ENCODE measurements around the gene SGK2. TPM values are rescaled to one million over a fixed set of nuclear protein-coding genes. Genes with fewer than 3 reads are reported as not detected.

The SGK2 gene
- total and polyA plus RNA-seq, 2 of the 13 experiments (the other 11 are each of a cell fraction or from before 2014, with no cell fraction given): 6.2 to 29.4 TPM

DNA sequence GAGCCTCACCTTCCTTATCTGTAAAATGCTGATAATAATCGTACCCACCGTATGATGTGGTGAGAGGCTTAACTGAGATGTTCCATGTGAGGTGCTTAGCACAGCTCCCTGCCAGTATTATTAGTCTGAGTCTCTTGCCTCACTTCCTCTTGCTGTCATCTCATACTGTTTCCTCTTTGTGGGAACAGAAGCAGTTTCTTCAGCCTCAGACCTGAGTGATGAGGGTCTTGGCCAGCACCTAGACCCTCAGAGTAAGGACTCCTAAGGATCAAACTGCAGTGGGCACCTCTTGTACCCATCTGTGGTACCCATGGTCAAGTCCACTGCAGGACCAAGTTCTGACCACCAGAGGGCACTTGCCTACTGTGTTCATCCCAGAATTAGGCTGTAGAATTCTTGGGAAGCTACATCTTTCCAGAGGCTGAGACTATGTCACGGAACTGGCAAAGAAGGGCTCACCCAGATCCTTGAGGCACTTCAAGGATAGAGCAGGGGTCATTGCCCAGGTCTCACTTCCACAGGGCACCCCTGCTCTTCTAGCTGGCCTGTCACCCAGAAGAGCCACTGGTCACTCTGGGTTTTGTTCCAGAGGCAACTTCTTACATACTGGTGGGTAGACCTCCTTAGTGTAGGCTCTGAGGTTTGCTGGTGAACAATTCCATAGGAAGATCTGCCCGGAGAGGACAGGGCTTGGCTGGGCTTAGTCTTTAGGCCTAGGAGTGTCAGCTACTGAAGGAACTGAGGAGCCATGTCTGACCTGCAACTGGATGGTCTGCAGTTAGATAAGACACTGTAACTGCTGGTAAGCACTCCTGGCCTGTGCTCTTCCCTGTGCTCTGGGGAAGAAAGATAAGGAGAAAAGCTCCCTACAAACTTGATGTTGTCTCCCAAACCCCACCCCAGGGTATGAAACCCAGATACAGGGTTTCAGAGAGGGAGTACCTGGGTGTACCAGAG lies 20.6 kb upstream of the SGK2 start (continued):
- peak; percentile 29; the same call in 1 of the 2 replicates for TF ChIP-seq FOXA3 (CRISPR knock-in tag; IDR thresholded peaks at IDR 0.05)
- TF ChIP-seq, protein P1, sequence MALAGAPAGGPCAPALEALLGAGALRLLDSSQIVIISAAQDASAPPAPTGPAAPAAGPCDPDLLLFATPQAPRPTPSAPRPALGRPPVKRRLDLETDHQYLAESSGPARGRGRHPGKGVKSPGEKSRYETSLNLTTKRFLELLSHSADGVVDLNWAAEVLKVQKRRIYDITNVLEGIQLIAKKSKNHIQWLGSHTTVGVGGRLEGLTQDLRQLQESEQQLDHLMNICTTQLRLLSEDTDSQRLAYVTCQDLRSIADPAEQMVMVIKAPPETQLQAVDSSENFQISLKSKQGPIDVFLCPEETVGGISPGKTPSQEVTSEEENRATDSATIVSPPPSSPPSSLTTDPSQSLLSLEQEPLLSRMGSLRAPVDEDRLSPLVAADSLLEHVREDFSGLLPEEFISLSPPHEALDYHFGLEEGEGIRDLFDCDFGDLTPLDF (CRISPR knock-in tag; IDR thresholded peaks at IDR 0.05): no peak
- 0 out of 2 replicates have a peak, but pooled peaks have one; percentile 53 for TF ChIP-seq ZNF354B (CRISPR knock-in tag; IDR thresholded peaks at IDR 0.05)
- TF ChIP-seq, protein P2, sequence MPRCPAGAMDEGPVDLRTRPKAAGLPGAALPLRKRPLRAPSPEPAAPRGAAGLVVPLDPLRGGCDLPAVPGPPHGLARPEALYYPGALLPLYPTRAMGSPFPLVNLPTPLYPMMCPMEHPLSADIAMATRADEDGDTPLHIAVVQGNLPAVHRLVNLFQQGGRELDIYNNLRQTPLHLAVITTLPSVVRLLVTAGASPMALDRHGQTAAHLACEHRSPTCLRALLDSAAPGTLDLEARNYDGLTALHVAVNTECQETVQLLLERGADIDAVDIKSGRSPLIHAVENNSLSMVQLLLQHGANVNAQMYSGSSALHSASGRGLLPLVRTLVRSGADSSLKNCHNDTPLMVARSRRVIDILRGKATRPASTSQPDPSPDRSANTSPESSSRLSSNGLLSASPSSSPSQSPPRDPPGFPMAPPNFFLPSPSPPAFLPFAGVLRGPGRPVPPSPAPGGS (CRISPR knock-in tag; IDR thresholded peaks at IDR 0.05): no peak; the same call in 1 of the 2 replicates
- TF ChIP-seq TEAD3 (CRISPR knock-in tag; optimal IDR thresholded peaks at IDR 0.05; ENCODE audit: borderline replicate concordance): peak; percentile 67
- no peak for TF ChIP-seq ADNP (CRISPR knock-in tag; IDR thresholded peaks at IDR 0.05)
- peak; percentile 67; the same call in 1 of the 2 replicates for TF ChIP-seq ZFP41 (CRISPR knock-in tag; IDR thresholded peaks at IDR 0.05; ENCODE audit: borderline replicate concordance)
- peak; percentile 40; the same call in 1 of the 2 replicates for TF ChIP-seq ATF7-NPFF (CRISPR knock-in tag; IDR thresholded peaks at IDR 0.05; ENCODE audit: low read depth)
- TF ChIP-seq SMAD9 (CRISPR knock-in tag; IDR thresholded peaks at IDR 0.05): peak; percentile 70; the same call in 1 of the 2 replicates
- TF ChIP-seq MEIS1 (CRISPR knock-in tag; IDR thresholded peaks at IDR 0.05; ENCODE audit: borderline replicate concordance): peak; percentile 60; the same call in 1 of the 2 replicates
- peak; percentile 36; the same call in 1 of the 2 replicates for TF ChIP-seq ZNF776 (CRISPR knock-in tag; IDR thresholded peaks at IDR 0.05)
- TF ChIP-seq, protein P3, sequence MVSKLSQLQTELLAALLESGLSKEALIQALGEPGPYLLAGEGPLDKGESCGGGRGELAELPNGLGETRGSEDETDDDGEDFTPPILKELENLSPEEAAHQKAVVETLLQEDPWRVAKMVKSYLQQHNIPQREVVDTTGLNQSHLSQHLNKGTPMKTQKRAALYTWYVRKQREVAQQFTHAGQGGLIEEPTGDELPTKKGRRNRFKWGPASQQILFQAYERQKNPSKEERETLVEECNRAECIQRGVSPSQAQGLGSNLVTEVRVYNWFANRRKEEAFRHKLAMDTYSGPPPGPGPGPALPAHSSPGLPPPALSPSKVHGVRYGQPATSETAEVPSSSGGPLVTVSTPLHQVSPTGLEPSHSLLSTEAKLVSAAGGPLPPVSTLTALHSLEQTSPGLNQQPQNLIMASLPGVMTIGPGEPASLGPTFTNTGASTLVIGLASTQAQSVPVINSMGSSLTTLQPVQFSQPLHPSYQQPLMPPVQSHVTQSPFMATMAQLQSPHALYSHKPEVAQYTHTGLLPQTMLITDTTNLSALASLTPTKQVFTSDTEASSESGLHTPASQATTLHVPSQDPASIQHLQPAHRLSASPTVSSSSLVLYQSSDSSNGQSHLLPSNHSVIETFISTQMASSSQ (IDR thresholded peaks at IDR 0.05; ENCODE audit: low read depth): no peak
- TF ChIP-seq, protein P3 (CRISPR knock-in tag; IDR thresholded peaks at IDR 0.05; ENCODE audit: borderline replicate concordance): peak; percentile 53; the same call in 1 of the 2 replicates
- TF ChIP-seq, protein P4, sequence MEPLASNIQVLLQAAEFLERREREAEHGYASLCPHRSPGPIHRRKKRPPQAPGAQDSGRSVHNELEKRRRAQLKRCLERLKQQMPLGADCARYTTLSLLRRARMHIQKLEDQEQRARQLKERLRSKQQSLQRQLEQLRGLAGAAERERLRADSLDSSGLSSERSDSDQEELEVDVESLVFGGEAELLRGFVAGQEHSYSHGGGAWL (CRISPR knock-in tag; IDR thresholded peaks at IDR 0.05): no peak
- TF ChIP-seq SMAD1 (CRISPR knock-in tag; IDR thresholded peaks at IDR 0.05; ENCODE audit: borderline replicate concordance, low read depth): peak; percentile 81; the same call in 1 of the 2 replicates
- TF ChIP-seq, protein P5, sequence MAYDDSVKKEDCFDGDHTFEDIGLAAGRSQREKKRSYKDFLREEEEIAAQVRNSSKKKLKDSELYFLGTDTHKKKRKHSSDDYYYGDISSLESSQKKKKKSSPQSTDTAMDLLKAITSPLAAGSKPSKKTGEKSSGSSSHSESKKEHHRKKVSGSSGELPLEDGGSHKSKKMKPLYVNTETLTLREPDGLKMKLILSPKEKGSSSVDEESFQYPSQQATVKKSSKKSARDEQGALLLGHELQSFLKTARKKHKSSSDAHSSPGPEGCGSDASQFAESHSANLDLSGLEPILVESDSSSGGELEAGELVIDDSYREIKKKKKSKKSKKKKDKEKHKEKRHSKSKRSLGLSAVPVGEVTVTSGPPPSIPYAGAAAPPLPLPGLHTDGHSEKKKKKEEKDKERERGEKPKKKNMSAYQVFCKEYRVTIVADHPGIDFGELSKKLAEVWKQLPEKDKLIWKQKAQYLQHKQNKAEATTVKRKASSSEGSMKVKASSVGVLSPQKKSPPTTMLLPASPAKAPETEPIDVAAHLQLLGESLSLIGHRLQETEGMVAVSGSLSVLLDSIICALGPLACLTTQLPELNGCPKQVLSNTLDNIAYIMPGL (CRISPR knock-in tag; IDR thresholded peaks at IDR 0.05; ENCODE audit: borderline replicate concordance in 1 of 2, low read depth in 1 of 2): peak; percentile 36 to 56; a peak in 3 of 4 replicates
- TF ChIP-seq NCOA1 (CRISPR knock-in tag; IDR thresholded peaks at IDR 0.05): 0 out of 2 replicates have a peak, but pooled peaks have one; percentile 51
- TF ChIP-seq BCL6 (CRISPR knock-in tag; IDR thresholded peaks at IDR 0.05): peak; percentile 67
- TF ChIP-seq HMG20B (CRISPR knock-in tag; conservative IDR thresholded peaks at IDR 0.05): no peak

All from HepG2 (cell line).